Spleen (tissue), 7 donors: ENCODE data around the gene BARX1.

Experiments
- POLR2A ChIP-seq, 3 donors: fragments of 450-650 bp; IDR thresholded peaks; one replicate each; pipeline ENCODE4 v1.5.1; 2017; ENCODE audit warnings: antibody characterized with exemption in 3 of 3, mild to moderate bottlenecking in 1 of 3
- POLR2AphosphoS5 ChIP-seq, 3 donors: sonication (generic); formaldehyde crosslinking; IDR thresholded peaks; one replicate each; pipeline ENCODE4 v1.5.1; 2017; ENCODE audit warnings: antibody characterized with exemption in 3 of 3
- TF ChIP-seq, protein P1 (sequence below), 11 experiments: fragments of 200-600 bp in 7 of 11; fragments of 450-650 bp in 4 of 11; sonication (generic) in 4 of 11; IDR thresholded peaks in 8 of 11; conservative IDR thresholded peaks in 3 of 11; 1 replicate in 7 of 11; 2 replicates in 4 of 11; pipeline versions ENCODE4 v1.4.0 to v1.8.0; 2016 to 2021; ENCODE audit warnings: antibody characterized with exemption in 11 of 11, inconsistent platforms in 4 of 11, mild to moderate bottlenecking in 1 of 11
- donor health status: DM: no; HTN: no; CAD: no; lungs with moderate emphysema.
- donor health status: DM: no; HTN: no; CAD: no.
- donor health status: DM: no; HTN: no; CAD: no.

DNA sequence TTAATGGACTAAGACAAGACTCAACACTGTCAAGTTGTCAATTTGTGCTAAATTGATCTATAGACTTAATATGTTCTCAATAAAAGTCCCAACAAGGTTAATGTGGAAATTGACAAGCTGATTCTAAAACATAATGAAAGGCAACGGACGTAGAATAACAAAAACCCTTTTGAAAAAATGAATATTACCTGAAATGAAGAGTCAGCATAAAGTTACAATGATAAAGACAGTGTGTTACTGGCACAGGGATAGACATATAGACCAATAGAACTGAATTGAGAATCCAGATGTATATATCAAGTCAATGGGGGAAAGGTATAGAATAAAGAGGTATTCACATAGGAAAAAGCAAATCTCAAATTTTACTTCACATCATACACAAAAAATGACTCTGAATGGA is 37.7 kb upstream of the BARX1 start:
- TF ChIP-seq POLR2A (IDR thresholded peaks at IDR 0.05): no peak
- TF ChIP-seq, protein P1, sequence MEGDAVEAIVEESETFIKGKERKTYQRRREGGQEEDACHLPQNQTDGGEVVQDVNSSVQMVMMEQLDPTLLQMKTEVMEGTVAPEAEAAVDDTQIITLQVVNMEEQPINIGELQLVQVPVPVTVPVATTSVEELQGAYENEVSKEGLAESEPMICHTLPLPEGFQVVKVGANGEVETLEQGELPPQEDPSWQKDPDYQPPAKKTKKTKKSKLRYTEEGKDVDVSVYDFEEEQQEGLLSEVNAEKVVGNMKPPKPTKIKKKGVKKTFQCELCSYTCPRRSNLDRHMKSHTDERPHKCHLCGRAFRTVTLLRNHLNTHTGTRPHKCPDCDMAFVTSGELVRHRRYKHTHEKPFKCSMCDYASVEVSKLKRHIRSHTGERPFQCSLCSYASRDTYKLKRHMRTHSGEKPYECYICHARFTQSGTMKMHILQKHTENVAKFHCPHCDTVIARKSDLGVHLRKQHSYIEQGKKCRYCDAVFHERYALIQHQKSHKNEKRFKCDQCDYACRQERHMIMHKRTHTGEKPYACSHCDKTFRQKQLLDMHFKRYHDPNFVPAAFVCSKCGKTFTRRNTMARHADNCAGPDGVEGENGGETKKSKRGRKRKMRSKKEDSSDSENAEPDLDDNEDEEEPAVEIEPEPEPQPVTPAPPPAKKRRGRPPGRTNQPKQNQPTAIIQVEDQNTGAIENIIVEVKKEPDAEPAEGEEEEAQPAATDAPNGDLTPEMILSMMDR (IDR thresholded peaks at IDR 0.05 in 8 of 11, conservative IDR thresholded peaks at IDR 0.05 in 3 of 11): no peak
- no peak for TF ChIP-seq POLR2AphosphoS5 (IDR thresholded peaks at IDR 0.05)
